Activated naive CD8-positive, alpha-beta T cell treated with anti-CD3 and anti-CD28 coated beads, Interleukin-2, amount 50 U/mL, for 16 hours (primary cell): Measurements from ENCODE around the gene ZNF101.
"Not testable (repeated sequence)": the region's sequence is repeated elsewhere in the genome, so short reads cannot be mapped to it uniquely, and the experiment has no call there.

ENCODE experiments used
- DNase-seq: peaks from one replicate; pipeline ENCODE4 v3.0.0-alpha.2; 2020; ENCODE audit warnings: low read depth, low spot score

The ZNF101 gene

GRCh38 chr19:19661675-19662251 lies 6.9 kb upstream of the ZNF101 start:
- no peak for DNase-seq

- no peak for DNase-seq
Observed at GRCh38 chr19:19662344-19662743, 6.3 kb upstream of the ZNF101 start.

- no peak for DNase-seq
Observed at GRCh38 chr19:19662871-19663255, 5.8 kb upstream of the ZNF101 start.

GRCh38 chr19:19663256-19664120 lies 5.2 kb upstream of the ZNF101 start, which contains the start of gene ATP13A1:
TSS of gene ATP13A1 (minus strand) at chr19:19663676. CDS start at chr19:19663666, 10 bp downstream.
- DNase-seq = peak; percentile 83

GRCh38 chr19:19665420-19665948 lies 3.2 kb upstream of the ZNF101 start:
- DNase-seq = not testable (repeated sequence)

GRCh38 chr19:19670070-19670551 lies 1.5 kb downstream of the ZNF101 start:
- no peak for DNase-seq

GRCh38 chr19:19672816-19673215 lies 4.2 kb downstream of the ZNF101 start:
- DNase-seq = no peak

GRCh38 chr19:19674315-19674714 lies 5.7 kb downstream of the ZNF101 start:
- no peak for DNase-seq

- no peak for DNase-seq
Observed at GRCh38 chr19:19677579-19677978, 8.9 kb downstream of the ZNF101 start.

GRCh38 chr19:19679176-19680073 lies 10.8 kb downstream of the ZNF101 start:
- no peak for DNase-seq

GRCh38 chr19:19686119-19686518 lies 17.5 kb downstream of the ZNF101 start:
- DNase-seq = not testable (repeated sequence)

GRCh38 chr19:19686580-19686979 lies 17.9 kb downstream of the ZNF101 start:
- DNase-seq = no peak

- no peak for DNase-seq
Observed at GRCh38 chr19:19687090-19687489, 18.5 kb downstream of the ZNF101 start.

- not testable (repeated sequence) for DNase-seq
Observed at GRCh38 chr19:19689023-19689422, 20.4 kb downstream of the ZNF101 start.

- no peak for DNase-seq
Observed at GRCh38 chr19:19691683-19692082, 23.0 kb downstream of the ZNF101 start.

- DNase-seq = no peak
Observed at GRCh38 chr19:19696386-19696785, 27.7 kb downstream of the ZNF101 start.

- DNase-seq = no peak
Observed at GRCh38 chr19:19697589-19697988, 28.9 kb downstream of the ZNF101 start.

GRCh38 chr19:19700493-19700892 lies 31.9 kb downstream of the ZNF101 start:
- not testable (repeated sequence) for DNase-seq

GRCh38 chr19:19704836-19705235 lies 36.2 kb downstream of the ZNF101 start:
- no peak for DNase-seq

GRCh38 chr19:19710506-19710905 lies 41.9 kb downstream of the ZNF101 start:
- DNase-seq = no peak

- DNase-seq = no peak
Observed at GRCh38 chr19:19711306-19711933, 42.8 kb downstream of the ZNF101 start.
